HG03039 (cell line): ENCODE data around the gene FDX1.

Experiments used
- ATAC-seq: cut with Tn5 transposase; IDR thresholded peaks from one replicate; pipeline ENCODE4 v1.9.1; 2021; ENCODE audit warnings: mild to moderate bottlenecking, moderate library complexity; ENCODE audit not compliant: unreplicated experiment

FDX1 gene

GRCh38 chr11:110463153-110463552 lies 33.4 kb downstream of the FDX1 start:
- ATAC-seq: no peak

GRCh38 chr11:110465231-110465630 lies 35.5 kb downstream of the FDX1 start:
- no peak for ATAC-seq

GRCh38 chr11:110467556-110467955 lies 37.8 kb downstream of the FDX1 start:
- ATAC-seq: no peak

GRCh38 chr11:110468121-110468520 lies 38.4 kb downstream of the FDX1 start:
- ATAC-seq: no peak

GRCh38 chr11:110469127-110469526 lies 39.4 kb downstream of the FDX1 start:
- ATAC-seq: no peak

GRCh38 chr11:110470716-110471115 lies 41.0 kb downstream of the FDX1 start:
- no peak for ATAC-seq

GRCh38 chr11:110471371-110471770 lies 41.6 kb downstream of the FDX1 start:
- ATAC-seq: no peak

- no peak for ATAC-seq
Measured at GRCh38 chr11:110472858-110473257, 43.1 kb downstream of the FDX1 start.

GRCh38 chr11:110473706-110474105 lies 44.0 kb downstream of the FDX1 start:
- no peak for ATAC-seq

- ATAC-seq: no peak
Measured at GRCh38 chr11:110474578-110474977, 44.8 kb downstream of the FDX1 start.

- ATAC-seq: no peak
Measured at GRCh38 chr11:110475671-110476070, 45.9 kb downstream of the FDX1 start.

- no peak for ATAC-seq
Measured at GRCh38 chr11:110478410-110478809, 48.7 kb downstream of the FDX1 start.

GRCh38 chr11:110479108-110480101 lies 49.7 kb downstream of the FDX1 start:
- ATAC-seq: no peak

- no peak for ATAC-seq
Measured at GRCh38 chr11:110481523-110481922, 51.8 kb downstream of the FDX1 start.

GRCh38 chr11:110486156-110486555 lies 56.4 kb downstream of the FDX1 start:
- ATAC-seq: no peak

- no peak for ATAC-seq
Measured at GRCh38 chr11:110488446-110488845, 58.7 kb downstream of the FDX1 start.

- no peak for ATAC-seq
Measured at GRCh38 chr11:110490886-110491285, 61.1 kb downstream of the FDX1 start.

- ATAC-seq: no peak
Measured at GRCh38 chr11:110491577-110492320, 62.0 kb downstream of the FDX1 start.

GRCh38 chr11:110492321-110492685 lies 62.6 kb downstream of the FDX1 start:
- ATAC-seq: no peak

GRCh38 chr11:110493346-110493745 lies 63.6 kb downstream of the FDX1 start:
- ATAC-seq: no peak

- ATAC-seq: no peak
Measured at GRCh38 chr11:110497231-110497978, 67.7 kb downstream of the FDX1 start.
